Neural progenitor cell (in vitro differentiated cells): ENCODE data around the gene NMU. TPM values are rescaled to one million over a fixed set of nuclear protein-coding genes. Genes with fewer than 3 reads are reported as not detected.

ENCODE experiments used
- DNase-seq: peaks from one replicate; pipeline ENCODE4 v3.0.0-alpha.2; 2016; ENCODE audit warnings: low spot score
- H2AFZ ChIP-seq: fragments of 200-600 bp; sonication (generic); replicated peaks from 2 replicates; pipeline ENCODE4 v1.6.1; 2016; ENCODE audit warnings: antibody characterized with exemption
- H3F3A ChIP-seq: fragments of 200-600 bp; sonication (generic); 2 replicates; pipeline ENCODE4 v1.6.1; 2016; ENCODE audit warnings: antibody characterized with exemption, low read depth
- H3K27ac ChIP-seq: fragments of 200-600 bp; sonication (generic); 2 replicates; pipeline ENCODE4 v1.5.1; 2016; ENCODE audit warnings: mild to moderate bottlenecking
- H3K27me3 ChIP-seq: fragments of 200-600 bp; sonication (generic); 2 replicates; pipeline ENCODE4 v1.6.1; 2016; ENCODE audit warnings: mild to moderate bottlenecking, moderate library complexity
- H3K36me3 ChIP-seq: fragments of 200-600 bp; sonication (generic); 2 replicates; pipeline ENCODE4 v1.5.1; 2016
- H3K4me1 ChIP-seq: fragments of 200-600 bp; sonication (generic); 2 replicates; pipeline ENCODE4 v1.6.1; 2016; ENCODE audit warnings: mixed run types
- H3K4me2 ChIP-seq: fragments of 200-600 bp; sonication (generic); 2 replicates; pipeline ENCODE4 v1.6.1; 2016
- H3K4me3 ChIP-seq: fragments of 200-600 bp; sonication (generic); 2 replicates; pipeline ENCODE4 v1.5.1; 2016
- H3K79me2 ChIP-seq: fragments of 200-600 bp; sonication (generic); 2 replicates; pipeline ENCODE4 v1.6.1; 2016; ENCODE audit warnings: low read depth
- H3K9ac ChIP-seq: fragments of 200-600 bp; sonication (generic); 2 replicates; pipeline ENCODE4 v1.6.1; 2016
- H3K9me3 ChIP-seq: fragments of 200-600 bp; sonication (generic); 2 replicates; pipeline ENCODE4 v1.5.1; 2016; ENCODE audit warnings: low read depth
- H4K20me1 ChIP-seq: fragments of 200-600 bp; sonication (generic); 2 replicates; pipeline ENCODE4 v1.6.1; 2016; ENCODE audit warnings: low read depth
- H3K27ac Mint-ChIP-seq: 3 replicates; pipeline ENCODE4 v1.8.0; 2021; ENCODE audit warnings: mixed read lengths
- H3K27me3 Mint-ChIP-seq: 2 replicates; pipeline ENCODE4 v1.8.0; 2022; ENCODE audit warnings: low read depth, mild to moderate bottlenecking, inconsistent platforms, moderate library complexity, mixed read lengths; ENCODE audit not compliant: insufficient read depth
- H3K36me3 Mint-ChIP-seq: 3 replicates; pipeline ENCODE4 v1.8.0; 2021; ENCODE audit warnings: mixed read lengths
- H3K4me1 Mint-ChIP-seq: 3 replicates; pipeline ENCODE4 v1.8.0; 2021; ENCODE audit warnings: mixed read lengths
- H3K4me3 Mint-ChIP-seq: 3 replicates; pipeline ENCODE4 v1.8.0; 2021; ENCODE audit warnings: mild to moderate bottlenecking, moderate library complexity, mixed read lengths
- H3K9me3 Mint-ChIP-seq: 3 replicates; pipeline ENCODE4 v1.8.0; 2020; ENCODE audit warnings: mixed read lengths
- CTCF ChIP-seq: fragments of 200-600 bp; sonication (generic); IDR thresholded peaks from 2 replicates; pipeline ENCODE4 v1.5.1; 2017; ENCODE audit warnings: antibody characterized with exemption, mild to moderate bottlenecking
- EZH2 ChIP-seq: fragments of 200-600 bp; sonication (generic); IDR thresholded peaks from 2 replicates; pipeline ENCODE4 v1.6.1; 2017; ENCODE audit warnings: antibody characterized with exemption, mild to moderate bottlenecking, moderate library complexity
- EZH2phosphoT487 ChIP-seq: fragments of 200-600 bp; sonication (generic); IDR thresholded peaks from 2 replicates; pipeline ENCODE4 v1.6.1; 2017; ENCODE audit warnings: antibody characterized with exemption
- total RNA-seq: library from RNA; depleted of rRNA; stranded (reverse); fragments of >200 nt; gene quantifications from 2 replicates; pipeline ENCODE4 v1.2.3, GENCODE V29; 2015; ENCODE audit warnings: low replicate concordance

The NMU gene
- total RNA-seq, 1 donor from 2014 or later: 1.8 TPM

GRCh38 chr4:55561889-55562288, 74.2 kb downstream of the NMU start:
- Mint-ChIP-seq H3K27ac (no peak overlapping the region), H3K4me3 (no peak overlapping the region), H3K4me1 (no peaks in the 10 kb centered on the region), H3K9me3 (no peaks in the 10 kb centered on the region), H3K36me3 (no peaks in the 10 kb centered on the region), H3K27me3 (no peaks in the 10 kb centered on the region)
- H3K4me3 ChIP-seq: no peak overlapping the region
- TF ChIP-seq EZH2 (no peak), CTCF (no peak), EZH2phosphoT487 (no peak)
- no peaks in the 10 kb centered on the region for H3K9me3 ChIP-seq
- H3K4me1 ChIP-seq: no peaks in the 10 kb centered on the region
- H4K20me1 ChIP-seq: no peaks in the 10 kb centered on the region
- H2AFZ ChIP-seq: no peak overlapping the region
- no peak overlapping the region for H3K9ac ChIP-seq
- no peak for DNase-seq
- H3K27me3 ChIP-seq: no peaks in the 10 kb centered on the region
- H3K36me3 ChIP-seq: no peaks in the 10 kb centered on the region
- no peak overlapping the region for H3K27ac ChIP-seq
- H3K4me2 ChIP-seq: no peak overlapping the region
- no peaks in the 10 kb centered on the region for H3K79me2 ChIP-seq
- H3F3A ChIP-seq: no peaks in the 10 kb centered on the region

- Histone ChIP-seq H3K9me3 (no peaks in the 10 kb centered on the region), H3K4me3 (no peak overlapping the region), H3K27me3 (no peaks in the 10 kb centered on the region), H4K20me1 (no peaks in the 10 kb centered on the region), H3K79me2 (no peaks in the 10 kb centered on the region), H3K36me3 (no peaks in the 10 kb centered on the region), H3K4me2 (no peak overlapping the region), H3K27ac (no peak overlapping the region), H3K4me1 (no peaks in the 10 kb centered on the region), H3F3A (no peaks in the 10 kb centered on the region), H3K9ac (no peak overlapping the region), H2AFZ (no peak overlapping the region)
- Mint-ChIP-seq H3K9me3 (no peaks in the 10 kb centered on the region), H3K4me1 (no peaks in the 10 kb centered on the region), H3K36me3 (no peaks in the 10 kb centered on the region), H3K27me3 (no peaks in the 10 kb centered on the region), H3K27ac (no peak overlapping the region), H3K4me3 (no peak overlapping the region)
- TF ChIP-seq EZH2phosphoT487 (no peak), EZH2 (no peak), CTCF (no peak)
- no peak for DNase-seq
Observed at GRCh38 chr4:55560096-55560495, 76.0 kb downstream of the NMU start.

- no peak for DNase-seq
- Histone ChIP-seq H3K79me2 (no peaks in the 10 kb centered on the region), H3F3A (no peaks in the 10 kb centered on the region), H3K9me3 (no peaks in the 10 kb centered on the region), H2AFZ (no peak overlapping the region), H3K27me3 (no peaks in the 10 kb centered on the region), H3K27ac (no peak overlapping the region), H4K20me1 (no peaks in the 10 kb centered on the region), H3K36me3 (no peaks in the 10 kb centered on the region), H3K4me3 (no peak overlapping the region), H3K4me1 (peaks cover 10% of the 10 kb centered on the region), H3K9ac (no peak overlapping the region), H3K4me2 (no peak overlapping the region)
- Mint-ChIP-seq H3K36me3 (no peaks in the 10 kb centered on the region), H3K27me3 (no peaks in the 10 kb centered on the region), H3K9me3 (no peaks in the 10 kb centered on the region), H3K4me3 (no peak overlapping the region), H3K4me1 (peaks cover 5% of the 10 kb centered on the region), H3K27ac (no peak overlapping the region)
- TF ChIP-seq EZH2phosphoT487 (no peak), CTCF (peak; percentile 12)
Observed at GRCh38 chr4:55554453-55555030, 81.6 kb downstream of the NMU start.
